Hepatocyte (in vitro differentiated cells): ENCODE data around the gene AKAP6. TPM values are rescaled to one million over a fixed set of nuclear protein-coding genes. Genes with fewer than 3 reads are reported as not detected.

Source experiments
- DNase-seq: peaks from one replicate; pipeline ENCODE4 v3.0.0-alpha.2; 2016; ENCODE audit warnings: low spot score
- H2AFZ ChIP-seq: fragments of 200-600 bp; sonication (generic); 2 replicates; pipeline ENCODE4 v1.6.0; 2016; ENCODE audit warnings: antibody characterized with exemption, mild to moderate bottlenecking
- H3K27ac ChIP-seq: fragments of 200-600 bp; sonication (generic); 2 replicates; pipeline ENCODE4 v1.5.1; 2016; ENCODE audit warnings: mild to moderate bottlenecking
- H3K27me3 ChIP-seq: fragments of 200-600 bp; sonication (generic); 2 replicates; pipeline ENCODE4 v1.6.1; 2016
- H3K36me3 ChIP-seq: fragments of 200-600 bp; sonication (generic); replicated peaks from 2 replicates; pipeline ENCODE4 v1.5.1; 2016; ENCODE audit warnings: low read depth; ENCODE audit not compliant: insufficient read depth
- H3K4me1 ChIP-seq: fragments of 200-600 bp; sonication (generic); 2 replicates; pipeline ENCODE4 v1.5.1; 2016; ENCODE audit warnings: mild to moderate bottlenecking, moderate library complexity; ENCODE audit not compliant: insufficient read depth
- H3K4me2 ChIP-seq: fragments of 200-600 bp; sonication (generic); 2 replicates; pipeline ENCODE4 v1.6.0; 2016
- H3K4me3 ChIP-seq: fragments of 200-600 bp; sonication (generic); 2 replicates; pipeline ENCODE4 v1.5.1; 2016; ENCODE audit warnings: mild to moderate bottlenecking
- H3K79me2 ChIP-seq: fragments of 200-600 bp; sonication (generic); 2 replicates; pipeline ENCODE4 v1.6.0; 2017; ENCODE audit warnings: mild to moderate bottlenecking
- H3K9me2 ChIP-seq: fragments of 200-600 bp; sonication (generic); replicated peaks from 2 replicates; pipeline ENCODE4 v1.6.0; 2017; ENCODE audit warnings: mild to moderate bottlenecking; ENCODE audit not compliant: insufficient read depth
- H3K9me3 ChIP-seq: fragments of 200-600 bp; sonication (generic); 2 replicates; pipeline ENCODE4 v1.5.1; 2016; ENCODE audit warnings: low read depth, mild to moderate bottlenecking
- H4K20me1 ChIP-seq: fragments of 200-600 bp; sonication (generic); 2 replicates; pipeline ENCODE4 v1.6.0; 2016; ENCODE audit warnings: mild to moderate bottlenecking; ENCODE audit not compliant: insufficient read depth, poor library complexity, severe bottlenecking
- EZH2 ChIP-seq: fragments of 200-600 bp; sonication (generic); IDR thresholded peaks from 2 replicates; pipeline ENCODE4 v1.6.1; 2016; ENCODE audit warnings: antibody characterized with exemption, mild to moderate bottlenecking, borderline replicate concordance
- EZH2phosphoT487 ChIP-seq: fragments of 200-600 bp; sonication (generic); IDR thresholded peaks from one replicate; pipeline ENCODE4 v1.6.1; 2018; ENCODE audit warnings: antibody characterized with exemption, mild to moderate bottlenecking, low read depth, moderate library complexity; ENCODE audit not compliant: unreplicated experiment, severe bottlenecking
- WGBS: methylation state at CpG from one replicate; pipeline ENCODE4 v1.1.6; 2016; ENCODE audit warnings: low lambda C conversion rate; ENCODE audit errors: missing lambda C conversion rate; 5-methylcytosine and 5-hydroxymethylcytosine counted together
- polyA plus RNA-seq: library from polyadenylated mRNA; unstranded; fragments of >200 nt; fragmentation: Nextera tagmentation; extraction: Ambion mirVana; gene quantifications from 2 replicates; pipeline ENCODE4 v1.2.1, GENCODE V29; 2016
- total RNA-seq: library from RNA; depleted of rRNA; stranded (reverse); fragments of >200 nt; gene quantifications from 2 replicates; pipeline ENCODE4 v1.2.3, GENCODE V29; 2014
- TF ChIP-seq, protein P1 (sequence below): fragments of 200-600 bp; sonication (generic); IDR thresholded peaks from 2 replicates; pipeline ENCODE4 v1.5.1; 2016; ENCODE audit warnings: antibody characterized with exemption, mild to moderate bottlenecking; ENCODE audit not compliant: poor library complexity

The AKAP6 gene
- total and polyA plus RNA-seq, 2 experiments from 2014 or later: 1.1 to 2.1 TPM

DNA sequence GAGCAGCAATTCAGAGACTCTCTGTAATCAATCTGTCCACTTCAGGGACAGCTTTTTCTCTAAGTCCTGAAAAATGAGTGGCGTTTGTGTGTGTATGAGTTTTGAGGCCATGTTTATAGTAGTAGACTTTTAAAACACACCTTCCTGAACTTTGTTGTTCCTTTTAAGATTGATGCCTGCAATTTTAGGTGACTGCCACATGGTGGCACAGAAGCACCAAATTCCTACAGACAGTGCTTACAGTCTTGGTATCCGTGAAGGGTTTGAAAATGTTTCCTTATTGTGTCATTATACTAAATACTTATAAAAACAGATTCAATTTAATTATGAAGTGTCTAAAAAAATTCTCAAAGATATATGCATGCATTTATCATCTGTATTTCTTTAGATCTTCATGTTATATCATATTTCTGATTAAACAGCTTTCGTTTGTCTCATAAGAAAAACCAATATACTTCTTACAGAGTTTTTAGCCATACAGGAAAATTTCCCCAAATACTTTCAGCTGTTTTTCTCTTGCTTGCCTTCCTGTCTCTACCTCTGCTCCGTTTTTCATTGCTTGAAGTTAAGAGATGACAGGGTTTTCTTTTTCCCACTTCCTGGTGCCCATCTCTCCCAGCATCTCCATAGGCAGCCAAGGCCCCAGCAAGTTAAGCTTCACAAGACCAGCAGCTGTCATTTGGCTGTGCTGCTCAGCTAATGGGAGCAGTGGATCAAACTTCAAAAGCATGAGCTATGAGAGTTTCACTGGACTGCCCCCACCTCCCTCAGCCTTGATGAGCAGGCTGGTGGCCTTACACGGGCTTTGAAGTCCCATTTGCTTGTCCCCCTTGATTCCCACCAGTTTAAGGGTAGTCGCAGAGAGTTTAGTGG is 259.6 kb downstream of the AKAP6 start:
- H3K79me2 ChIP-seq: no peaks in the 10 kb centered on the region
- H3K4me2 ChIP-seq: no peak overlapping the region
- H3K9me2 ChIP-seq: no peaks in the 10 kb centered on the region
- WGBS: 51% methylated on average over 6 of the region's 6 CpGs
- TF ChIP-seq EZH2phosphoT487 (no peak), EZH2 (no peak)
- TF ChIP-seq, protein P1, sequence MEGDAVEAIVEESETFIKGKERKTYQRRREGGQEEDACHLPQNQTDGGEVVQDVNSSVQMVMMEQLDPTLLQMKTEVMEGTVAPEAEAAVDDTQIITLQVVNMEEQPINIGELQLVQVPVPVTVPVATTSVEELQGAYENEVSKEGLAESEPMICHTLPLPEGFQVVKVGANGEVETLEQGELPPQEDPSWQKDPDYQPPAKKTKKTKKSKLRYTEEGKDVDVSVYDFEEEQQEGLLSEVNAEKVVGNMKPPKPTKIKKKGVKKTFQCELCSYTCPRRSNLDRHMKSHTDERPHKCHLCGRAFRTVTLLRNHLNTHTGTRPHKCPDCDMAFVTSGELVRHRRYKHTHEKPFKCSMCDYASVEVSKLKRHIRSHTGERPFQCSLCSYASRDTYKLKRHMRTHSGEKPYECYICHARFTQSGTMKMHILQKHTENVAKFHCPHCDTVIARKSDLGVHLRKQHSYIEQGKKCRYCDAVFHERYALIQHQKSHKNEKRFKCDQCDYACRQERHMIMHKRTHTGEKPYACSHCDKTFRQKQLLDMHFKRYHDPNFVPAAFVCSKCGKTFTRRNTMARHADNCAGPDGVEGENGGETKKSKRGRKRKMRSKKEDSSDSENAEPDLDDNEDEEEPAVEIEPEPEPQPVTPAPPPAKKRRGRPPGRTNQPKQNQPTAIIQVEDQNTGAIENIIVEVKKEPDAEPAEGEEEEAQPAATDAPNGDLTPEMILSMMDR: peak; percentile 58
- no peaks in the 10 kb centered on the region for H4K20me1 ChIP-seq
- no peaks in the 10 kb centered on the region for H3K36me3 ChIP-seq
- H3K4me1 ChIP-seq: no peaks in the 10 kb centered on the region
- H2AFZ ChIP-seq: no peak overlapping the region
- H3K9me3 ChIP-seq: no peaks in the 10 kb centered on the region
- H3K27ac ChIP-seq: no peak overlapping the region
- no peaks in the 10 kb centered on the region for H3K27me3 ChIP-seq
- H3K4me3 ChIP-seq: no peak overlapping the region
- peak; percentile 18 for DNase-seq

DNA sequence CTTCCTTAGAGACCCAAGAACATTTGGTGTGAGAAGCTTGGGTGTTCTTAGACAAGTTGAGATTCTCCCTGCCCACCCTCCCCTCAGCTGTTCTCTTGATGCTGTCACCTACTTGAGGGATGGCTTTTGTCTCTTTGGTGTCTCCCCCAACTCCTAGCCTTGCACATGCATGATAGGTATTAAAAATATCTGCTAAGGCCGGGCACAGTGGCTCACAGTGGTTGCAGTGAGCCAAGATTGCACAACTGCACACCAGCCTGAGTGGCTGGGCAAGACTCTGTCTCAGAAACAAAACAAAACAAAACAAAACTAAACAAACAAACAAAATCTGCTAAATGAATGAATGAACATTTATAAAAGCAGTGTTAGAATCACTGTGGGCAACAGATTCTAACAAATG is 261.1 kb downstream of the AKAP6 start:
- no peak overlapping the region for H3K27ac ChIP-seq
- no peaks in the 10 kb centered on the region for H3K4me1 ChIP-seq
- H3K9me2 ChIP-seq: no peaks in the 10 kb centered on the region
- no peaks in the 10 kb centered on the region for H3K36me3 ChIP-seq
- H4K20me1 ChIP-seq: no peaks in the 10 kb centered on the region
- H3K27me3 ChIP-seq: no peaks in the 10 kb centered on the region
- H3K4me3 ChIP-seq: no peak overlapping the region
- H3K79me2 ChIP-seq: no peaks in the 10 kb centered on the region
- DNase-seq: no peak
- no peak overlapping the region for H2AFZ ChIP-seq
- WGBS: 80% methylated on average over 1 of the region's 1 CpG
- no peak overlapping the region for H3K4me2 ChIP-seq
- H3K9me3 ChIP-seq: no peaks in the 10 kb centered on the region
- TF ChIP-seq, protein P1: no peak
- no peak for TF ChIP-seq EZH2phosphoT487
- no peak for TF ChIP-seq EZH2

DNA sequence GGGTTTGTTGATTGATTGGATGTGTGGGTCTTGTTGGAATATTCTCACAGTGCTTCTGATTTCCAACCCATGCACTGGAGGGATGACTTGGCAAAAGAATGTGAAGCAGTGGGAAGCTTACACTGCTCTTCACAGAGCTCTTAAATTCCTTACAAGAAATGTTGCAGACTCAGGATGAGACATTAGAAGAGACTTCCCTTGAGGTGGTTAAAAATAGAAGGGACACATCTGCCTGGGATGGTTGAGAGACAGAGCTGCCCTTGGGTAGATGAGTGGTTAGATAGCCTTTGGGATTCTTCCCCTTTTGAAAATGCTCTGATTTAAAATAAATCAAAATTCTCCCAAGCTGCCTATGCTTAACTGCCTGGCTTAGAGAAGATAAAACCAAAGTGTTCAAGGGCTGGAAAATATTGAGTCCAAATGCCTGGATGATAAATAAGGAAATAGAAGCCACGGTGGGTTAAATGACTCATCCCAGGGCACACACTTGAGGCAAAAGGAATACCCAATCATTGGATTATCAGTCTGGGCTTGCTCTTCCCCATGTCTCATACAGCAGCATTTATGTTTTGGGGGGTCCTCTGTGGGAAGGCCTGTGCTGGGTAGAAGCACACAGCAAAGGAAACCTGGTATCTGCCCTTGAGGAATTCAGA is 264.3 kb downstream of the AKAP6 start:
- Histone ChIP-seq H3K79me2 (no peaks in the 10 kb centered on the region), H3K36me3 (no peaks in the 10 kb centered on the region), H3K4me3 (no peak overlapping the region), H3K9me2 (no peaks in the 10 kb centered on the region), H3K4me1 (no peaks in the 10 kb centered on the region), H3K27ac (no peak overlapping the region), H3K9me3 (no peaks in the 10 kb centered on the region), H3K27me3 (no peaks in the 10 kb centered on the region), H3K4me2 (no peak overlapping the region), H4K20me1 (no peaks in the 10 kb centered on the region), H2AFZ (no peak overlapping the region)
- TF ChIP-seq EZH2phosphoT487 (no peak), EZH2 (no peak)
- TF ChIP-seq, protein P1: no peak
- no peak for DNase-seq
- 24% methylated on average over 1 of the region's 1 CpG for WGBS
